RPMI7951 (cell line): ENCODE data around the gene GRM1. TPM values are rescaled to one million over a fixed set of nuclear protein-coding genes. Genes with fewer than 3 reads are reported as not detected.

Experiments used
- DNase-seq: peaks from one replicate; pipeline ENCODE4 v3.0.0-alpha.2; 2012; ENCODE audit warnings: low read depth
- total RNA-seq: library from RNA; depleted of rRNA; stranded (reverse); fragments of >200 nt; shearing (Covaris generic); gene quantifications from 2 replicates; pipeline ENCODE4 v1.2.3, GENCODE V29; 2014; rRNA removed

Gene GRM1
- total RNA-seq, 1 experiment from 2014 or later: 0.12 TPM

- no peak for DNase-seq
Observed at GRCh38 chr6:146456886-146457285, 428.0 kb downstream of the GRM1 start.

- DNase-seq: no peak
Observed at GRCh38 chr6:146460941-146461340, 432.1 kb downstream of the GRM1 start.

- DNase-seq: no peak
Observed at GRCh38 chr6:146470091-146470770, 441.4 kb downstream of the GRM1 start.

GRCh38 chr6:146472918-146473317, 444.1 kb downstream of the GRM1 start:
- no peak for DNase-seq

- no peak for DNase-seq
Observed at GRCh38 chr6:146481527-146481926, 452.7 kb downstream of the GRM1 start.

- DNase-seq: no peak
Observed at GRCh38 chr6:146484411-146484810, 455.5 kb downstream of the GRM1 start.

Other genes starting within 250 kb of the GRM1 start
- gene FBXO30, start 214.3 kb upstream of the GRM1 start, total RNA-seq: 9.2 and 12.1 TPM in 2 replicates
- 8.3 and 10.5 TPM in 2 replicates for gene SHPRH, start 64.7 kb upstream of the GRM1 start, total RNA-seq